LNCAP (cell line): Measurements from ENCODE around the gene POU3F3.

ENCODE experiments used
- TF ChIP-seq, protein P1 (sequence below): fragments of 450-650 bp; IDR thresholded peaks from 2 replicates; pipeline ENCODE4 v1.5.1; 2017; ENCODE audit warnings: mild to moderate bottlenecking

Gene POU3F3

DNA sequence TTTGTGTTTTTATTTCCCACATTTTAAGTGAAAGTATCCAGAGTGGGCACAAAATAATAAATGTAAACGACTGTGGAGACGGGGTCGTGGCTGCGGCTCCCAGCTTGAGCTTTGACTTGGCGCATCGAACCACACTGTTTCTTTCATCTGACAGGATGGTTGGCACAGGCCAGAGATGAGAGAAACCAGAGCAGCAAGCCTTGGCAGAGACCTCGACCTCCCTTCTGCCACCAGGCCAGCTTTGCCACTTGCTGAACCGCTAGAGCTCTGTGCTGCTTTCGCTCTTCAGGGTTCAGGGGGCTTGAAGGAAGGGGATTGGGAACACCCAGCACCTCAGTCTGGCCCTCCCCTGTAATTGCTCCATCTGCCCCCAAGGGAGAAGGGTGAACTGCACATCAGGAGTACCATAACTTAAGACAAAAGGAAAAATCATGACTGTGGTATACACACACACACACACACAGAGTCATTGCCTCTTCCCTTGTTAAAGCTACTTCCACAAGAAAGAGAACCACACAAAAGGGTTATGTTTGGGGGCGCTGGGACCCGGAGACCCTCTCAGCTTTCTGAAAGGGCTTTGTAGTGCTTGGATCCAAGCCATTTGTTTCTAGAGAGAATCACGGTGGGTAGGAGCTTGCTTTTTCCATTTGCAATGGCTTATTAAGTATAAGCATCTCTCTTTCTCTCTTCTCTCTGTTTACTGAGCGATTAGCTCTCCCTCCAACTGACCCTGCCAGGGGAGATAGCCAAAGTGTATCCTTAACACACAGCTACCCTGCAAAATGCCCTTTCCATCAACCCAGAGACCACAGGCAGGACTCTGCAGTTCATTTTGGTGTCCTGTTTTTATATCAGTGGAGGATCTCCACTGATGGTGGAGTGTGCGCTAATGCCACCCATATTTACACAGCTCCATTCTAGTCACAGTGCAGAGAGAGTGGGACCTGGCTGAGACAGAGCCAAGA, 23.0 kb downstream of the POU3F3 start:
- TF ChIP-seq, protein P1, sequence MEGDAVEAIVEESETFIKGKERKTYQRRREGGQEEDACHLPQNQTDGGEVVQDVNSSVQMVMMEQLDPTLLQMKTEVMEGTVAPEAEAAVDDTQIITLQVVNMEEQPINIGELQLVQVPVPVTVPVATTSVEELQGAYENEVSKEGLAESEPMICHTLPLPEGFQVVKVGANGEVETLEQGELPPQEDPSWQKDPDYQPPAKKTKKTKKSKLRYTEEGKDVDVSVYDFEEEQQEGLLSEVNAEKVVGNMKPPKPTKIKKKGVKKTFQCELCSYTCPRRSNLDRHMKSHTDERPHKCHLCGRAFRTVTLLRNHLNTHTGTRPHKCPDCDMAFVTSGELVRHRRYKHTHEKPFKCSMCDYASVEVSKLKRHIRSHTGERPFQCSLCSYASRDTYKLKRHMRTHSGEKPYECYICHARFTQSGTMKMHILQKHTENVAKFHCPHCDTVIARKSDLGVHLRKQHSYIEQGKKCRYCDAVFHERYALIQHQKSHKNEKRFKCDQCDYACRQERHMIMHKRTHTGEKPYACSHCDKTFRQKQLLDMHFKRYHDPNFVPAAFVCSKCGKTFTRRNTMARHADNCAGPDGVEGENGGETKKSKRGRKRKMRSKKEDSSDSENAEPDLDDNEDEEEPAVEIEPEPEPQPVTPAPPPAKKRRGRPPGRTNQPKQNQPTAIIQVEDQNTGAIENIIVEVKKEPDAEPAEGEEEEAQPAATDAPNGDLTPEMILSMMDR = no peak

DNA sequence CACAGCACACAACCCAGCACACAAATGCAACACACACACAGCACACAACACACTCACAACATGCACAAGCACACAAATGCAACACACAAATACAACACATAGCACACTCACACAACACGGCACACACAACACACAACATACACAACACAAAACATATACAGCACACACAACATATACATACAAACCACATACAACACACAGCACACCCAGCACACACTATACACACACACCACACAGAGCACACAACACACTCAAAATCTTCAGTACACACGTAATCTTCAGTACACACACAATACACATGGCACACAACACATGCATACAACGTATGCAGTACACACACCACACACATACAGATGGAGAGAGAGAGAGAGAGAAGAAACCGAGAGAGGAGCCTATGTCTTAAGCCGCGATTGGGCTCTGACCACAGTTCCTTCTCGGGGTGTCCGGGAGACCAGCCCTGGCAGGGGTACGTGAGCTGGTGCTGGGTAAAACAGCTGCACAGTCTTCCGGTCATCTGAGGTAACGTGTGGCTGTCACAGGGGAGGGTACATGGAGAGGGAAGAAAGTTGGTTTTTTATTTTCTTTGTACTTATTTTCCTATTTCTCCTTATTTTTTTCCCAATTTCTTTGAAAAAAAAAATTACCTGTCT, 25.1 kb downstream of the POU3F3 start:
- TF ChIP-seq, protein P1 = no peak

DNA sequence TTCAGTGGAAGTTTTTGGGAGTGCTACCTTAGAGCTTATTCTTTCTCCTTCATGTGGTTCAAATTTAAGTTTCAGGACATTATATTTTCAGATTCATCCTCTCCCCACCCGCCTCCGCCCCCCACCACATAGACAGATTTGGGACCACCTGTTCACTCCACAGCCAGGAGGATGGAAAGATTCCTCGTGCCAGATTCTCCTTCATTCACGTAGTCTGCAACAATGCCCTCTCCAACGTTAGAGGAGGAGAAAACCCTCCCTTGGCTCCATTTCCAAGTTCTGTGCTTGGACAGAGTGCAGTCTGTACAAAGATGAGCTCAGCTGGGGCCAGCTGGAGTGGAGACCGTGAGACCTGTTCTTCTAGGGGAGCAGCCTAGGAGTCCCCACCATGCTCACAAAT, 26.2 kb downstream of the POU3F3 start:
- TF ChIP-seq, protein P1 = no peak

DNA sequence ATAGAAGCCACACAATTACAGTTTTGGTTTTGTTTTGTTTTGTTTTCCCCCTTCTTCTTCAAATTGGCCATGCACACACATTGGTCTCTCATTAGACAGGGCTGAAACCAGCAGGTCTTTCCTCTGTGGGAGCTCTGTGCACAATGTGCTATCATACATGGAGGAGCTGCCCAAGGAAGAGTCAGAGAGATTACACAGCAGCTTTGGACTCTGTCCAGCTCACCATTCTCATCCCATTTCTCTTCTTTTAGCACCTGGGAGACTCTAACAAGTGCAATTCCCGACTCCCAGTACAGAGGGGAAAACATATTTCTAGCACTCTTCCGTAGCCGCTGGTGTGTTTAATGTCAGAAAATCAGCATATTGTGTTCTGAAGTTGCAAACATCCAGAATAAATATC, 29.4 kb downstream of the POU3F3 start:
- TF ChIP-seq, protein P1 = no peak

DNA sequence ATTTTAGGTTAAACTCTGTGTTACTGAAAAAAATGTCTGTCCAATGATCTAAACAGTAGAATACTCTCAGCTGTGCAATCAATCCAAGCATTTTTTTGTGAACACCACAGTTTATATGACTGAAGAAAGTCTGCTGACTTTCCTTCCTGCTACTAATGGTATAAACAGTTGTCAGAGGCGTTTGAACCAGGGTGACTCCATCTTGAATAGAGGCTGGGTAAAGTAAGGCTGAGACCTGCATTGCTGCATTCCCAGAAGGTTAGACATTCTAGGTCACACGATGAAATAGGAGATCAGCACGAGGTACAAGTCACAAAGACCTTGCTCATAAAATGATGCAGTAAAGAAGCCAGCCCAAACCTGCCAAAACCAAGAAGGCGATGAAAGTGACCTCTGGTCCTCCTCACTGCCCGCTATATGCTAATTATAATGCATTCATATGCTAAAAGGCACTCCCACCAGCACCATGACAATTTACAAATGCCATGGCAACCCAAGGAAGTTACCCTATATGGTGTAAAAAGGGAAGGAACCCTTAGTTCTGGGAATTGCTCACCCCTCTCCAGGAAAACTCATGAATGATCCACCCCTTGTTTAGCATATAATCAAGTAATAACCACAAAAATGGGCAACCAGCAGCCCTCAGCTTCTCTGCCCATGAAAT, 31.3 kb downstream of the POU3F3 start:
- TF ChIP-seq, protein P1 = no peak

DNA sequence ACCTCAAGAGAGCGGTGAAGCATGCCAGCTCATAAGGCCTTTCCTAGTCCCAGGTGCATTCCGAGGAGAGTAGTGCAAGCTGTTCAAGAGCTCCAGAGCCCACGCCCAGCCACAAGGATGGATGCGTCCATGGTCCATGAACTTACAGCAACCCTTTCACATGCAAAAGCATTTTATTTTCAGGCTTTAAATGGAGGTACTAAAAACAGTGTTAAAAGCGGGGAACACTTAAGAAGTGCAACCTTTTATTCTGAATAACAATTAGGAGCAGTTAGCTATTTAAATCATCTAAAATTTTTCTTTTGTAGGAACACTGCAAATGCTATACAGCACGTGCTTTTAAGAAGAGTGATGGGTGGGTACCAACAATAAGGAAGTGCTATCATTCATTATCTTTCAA, 33.8 kb downstream of the POU3F3 start:
- TF ChIP-seq, protein P1 = no peak

DNA sequence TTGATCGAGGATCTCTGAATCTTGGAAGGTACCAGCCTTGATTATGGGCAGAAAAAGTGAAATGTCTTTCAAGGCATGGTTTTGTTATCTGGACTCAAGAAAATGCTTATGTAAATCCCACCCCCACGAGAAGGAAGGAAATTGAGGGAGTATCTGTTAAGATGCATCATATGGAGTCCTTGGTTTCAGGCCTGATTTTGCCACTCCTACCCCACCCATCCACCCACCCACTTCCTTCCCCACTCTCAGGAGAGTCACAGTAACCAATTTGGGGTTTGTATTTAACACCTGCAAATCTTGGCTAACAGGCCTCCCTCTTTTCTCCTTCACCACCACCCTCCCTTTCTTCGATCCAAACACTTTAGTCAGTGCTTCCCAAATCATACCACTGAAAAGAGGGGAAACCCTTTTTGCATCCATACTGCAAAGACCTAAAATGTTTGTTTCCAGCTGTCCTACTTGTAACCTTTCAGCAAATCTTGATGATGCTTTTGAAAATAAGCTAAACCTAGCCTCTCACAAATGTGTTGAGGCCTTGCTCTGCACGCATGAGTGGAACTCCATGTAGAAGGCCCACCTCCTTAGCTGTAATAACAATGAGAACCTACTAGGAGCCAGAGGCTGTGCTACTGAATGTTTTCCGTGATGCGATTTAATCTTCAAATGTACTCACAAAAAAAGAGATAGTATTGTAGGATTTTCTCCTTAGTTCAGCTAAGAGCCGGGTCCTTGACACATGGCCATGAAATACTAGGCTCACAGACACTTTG, 34.8 kb downstream of the POU3F3 start:
- TF ChIP-seq, protein P1 = no peak
